ENCODE measurements around the gene PSMA3. TPM values are rescaled to one million over a fixed set of nuclear protein-coding genes. Genes with fewer than 3 reads are reported as not detected.

Gene PSMA3
- total RNA-seq, 1 donor from 2014 or later, result 133 TPM

GRCh38 chr14:58238252-58239243, 6.1 kb upstream of the PSMA3 start:
- Mint-ChIP-seq H3K36me3 (peaks cover 2% of the 10 kb centered on the region), H3K27ac (no peak overlapping the region), H3K4me1 (peaks cover 8% of the 10 kb centered on the region), H3K27me3 (ENCODE audit: low read depth) (no peaks in the 10 kb centered on the region), H3K4me3 (no peak overlapping the region), H3K9me3 (no peaks in the 10 kb centered on the region)
- DNase-seq (ENCODE audit: low spot score in 2 of 2, unreplicated experiment in 2 of 2), result no peak
- no peak for TF ChIP-seq CTCF (IDR thresholded peaks at IDR 0.05; ENCODE audit: unreplicated experiment)

DNA sequence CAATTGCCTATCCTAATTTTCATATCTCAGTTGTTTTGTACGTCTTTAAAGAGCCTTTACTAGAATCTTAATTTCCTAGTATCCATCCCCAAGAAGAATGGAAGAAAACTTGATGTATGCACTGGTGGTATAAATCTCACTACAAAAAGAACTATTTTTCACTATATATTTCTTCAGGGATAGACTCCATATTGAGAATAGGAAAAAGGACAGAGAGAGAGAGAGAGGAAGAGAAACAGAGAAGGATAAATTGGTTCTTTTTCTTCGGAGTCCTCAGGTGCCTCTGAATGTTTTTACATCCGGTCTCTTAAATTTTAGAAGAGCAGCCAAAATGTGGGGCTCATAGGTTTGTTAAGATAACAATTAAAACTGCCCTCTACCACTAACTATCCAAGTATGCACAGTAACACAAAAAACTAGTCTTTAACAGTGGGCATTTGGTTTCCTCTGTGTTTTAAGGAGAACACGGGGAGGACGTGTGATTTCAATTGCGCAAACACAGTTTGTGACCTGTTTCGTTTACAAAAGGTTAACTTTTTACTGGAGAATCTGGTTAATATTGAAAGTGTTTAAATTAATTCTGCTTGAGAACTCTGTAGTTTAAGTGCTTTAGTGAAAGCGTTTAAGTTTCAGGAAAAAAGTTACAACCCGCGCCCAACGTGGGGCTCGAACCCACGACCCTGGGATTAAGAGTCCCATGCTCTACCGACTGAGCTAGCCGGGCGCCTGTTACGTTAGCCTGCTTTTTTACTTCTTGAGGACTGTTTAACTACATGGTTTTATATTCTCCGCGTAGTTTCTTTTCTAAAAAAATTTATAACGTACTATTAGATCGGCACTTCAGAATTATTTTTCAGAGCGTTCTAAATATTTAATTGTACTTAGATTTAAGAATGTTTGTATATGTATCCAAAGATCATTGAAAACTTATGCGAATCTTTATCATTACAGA, 5.1 kb upstream of the PSMA3 start:
- peaks cover 2% of the 10 kb centered on the region for H3K36me3 Mint-ChIP-seq
- DNase-seq (ENCODE audit: low spot score in 2 of 2, unreplicated experiment in 2 of 2), result peak; percentile 57 to 85
- H3K9me3 Mint-ChIP-seq, result no peaks in the 10 kb centered on the region
- H3K4me1 Mint-ChIP-seq, result peaks cover 13% of the 10 kb centered on the region
- H3K27me3 Mint-ChIP-seq (ENCODE audit: low read depth), result no peaks in the 10 kb centered on the region
- H3K4me3 Mint-ChIP-seq, result no peak overlapping the region
- TF ChIP-seq CTCF (IDR thresholded peaks at IDR 0.05; ENCODE audit: unreplicated experiment), result no peak
- no peak overlapping the region for H3K27ac Mint-ChIP-seq

GRCh38 chr14:58243790-58244555, 670 bp upstream of the PSMA3 start:
- H3K27ac Mint-ChIP-seq, result peak overlapping the region; percentile 100
- peak overlapping the region; percentile 99 for H3K4me3 Mint-ChIP-seq
- DNase-seq (ENCODE audit: low spot score in 2 of 2, unreplicated experiment in 2 of 2), result no peak
- no peak for TF ChIP-seq CTCF (IDR thresholded peaks at IDR 0.05; ENCODE audit: unreplicated experiment)
- H3K27me3 Mint-ChIP-seq (ENCODE audit: low read depth), result no peaks in the 10 kb centered on the region
- H3K9me3 Mint-ChIP-seq, result no peaks in the 10 kb centered on the region
- H3K36me3 Mint-ChIP-seq, result peaks cover 4% of the 10 kb centered on the region
- H3K4me1 Mint-ChIP-seq, result peaks cover 32% of the 10 kb centered on the region

DNA sequence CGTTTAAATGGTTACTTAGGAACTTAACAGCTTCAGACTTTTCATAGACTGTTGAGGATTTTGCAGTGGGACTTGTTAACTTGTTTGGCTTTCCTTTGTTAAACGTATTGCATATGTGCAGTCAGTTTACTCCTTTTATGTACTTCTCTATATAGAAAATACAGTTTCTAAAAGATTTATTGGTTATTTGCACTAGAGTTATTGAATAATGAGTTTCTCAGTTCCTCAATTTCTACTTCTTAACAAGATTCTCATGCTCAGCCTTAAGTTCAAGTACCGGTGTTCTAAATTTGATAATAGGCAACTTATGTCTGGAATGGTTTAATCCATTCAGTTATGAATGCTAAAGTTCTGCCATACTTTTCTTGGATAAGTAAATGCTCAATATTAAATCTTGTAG, 919 bp downstream of the PSMA3 start:
- Mint-ChIP-seq H3K27me3 (ENCODE audit: low read depth) (no peaks in the 10 kb centered on the region), H3K36me3 (peaks cover 4% of the 10 kb centered on the region), H3K4me3 (peak overlapping the region; percentile 99), H3K9me3 (no peaks in the 10 kb centered on the region), H3K4me1 (peaks cover 29% of the 10 kb centered on the region), H3K27ac (peak overlapping the region; percentile 100)
- no peak for DNase-seq (ENCODE audit: low spot score in 2 of 2, unreplicated experiment in 2 of 2)
- TF ChIP-seq CTCF (IDR thresholded peaks at IDR 0.05; ENCODE audit: unreplicated experiment), result no peak

GRCh38 chr14:58249611-58250010, 5.0 kb downstream of the PSMA3 start:
- H3K4me1 Mint-ChIP-seq, result peaks cover 18% of the 10 kb centered on the region
- H3K27me3 Mint-ChIP-seq (ENCODE audit: low read depth), result no peaks in the 10 kb centered on the region
- no peaks in the 10 kb centered on the region for H3K9me3 Mint-ChIP-seq
- peaks cover 16% of the 10 kb centered on the region for H3K36me3 Mint-ChIP-seq
- no peak overlapping the region for H3K27ac Mint-ChIP-seq
- TF ChIP-seq CTCF (IDR thresholded peaks at IDR 0.05; ENCODE audit: unreplicated experiment), result no peak
- DNase-seq (ENCODE audit: low spot score in 2 of 2, unreplicated experiment in 2 of 2), result no peak
- no peak overlapping the region for H3K4me3 Mint-ChIP-seq

All from mesothelial cell of epicardium (in vitro differentiated cells).